GM21723 (cell line): Measurements from ENCODE around the gene WDR44.
"Not testable (repeated sequence)": the region's sequence is repeated elsewhere in the genome, so short reads cannot be mapped to it uniquely, and the experiment has no call there.

Experiments used
- ATAC-seq: cut with Tn5 transposase; IDR thresholded peaks from one replicate; pipeline ENCODE4 v1.9.1; 2021; ENCODE audit warnings: mild to moderate bottlenecking, moderate library complexity; ENCODE audit not compliant: unreplicated experiment

Gene WDR44, protein sequence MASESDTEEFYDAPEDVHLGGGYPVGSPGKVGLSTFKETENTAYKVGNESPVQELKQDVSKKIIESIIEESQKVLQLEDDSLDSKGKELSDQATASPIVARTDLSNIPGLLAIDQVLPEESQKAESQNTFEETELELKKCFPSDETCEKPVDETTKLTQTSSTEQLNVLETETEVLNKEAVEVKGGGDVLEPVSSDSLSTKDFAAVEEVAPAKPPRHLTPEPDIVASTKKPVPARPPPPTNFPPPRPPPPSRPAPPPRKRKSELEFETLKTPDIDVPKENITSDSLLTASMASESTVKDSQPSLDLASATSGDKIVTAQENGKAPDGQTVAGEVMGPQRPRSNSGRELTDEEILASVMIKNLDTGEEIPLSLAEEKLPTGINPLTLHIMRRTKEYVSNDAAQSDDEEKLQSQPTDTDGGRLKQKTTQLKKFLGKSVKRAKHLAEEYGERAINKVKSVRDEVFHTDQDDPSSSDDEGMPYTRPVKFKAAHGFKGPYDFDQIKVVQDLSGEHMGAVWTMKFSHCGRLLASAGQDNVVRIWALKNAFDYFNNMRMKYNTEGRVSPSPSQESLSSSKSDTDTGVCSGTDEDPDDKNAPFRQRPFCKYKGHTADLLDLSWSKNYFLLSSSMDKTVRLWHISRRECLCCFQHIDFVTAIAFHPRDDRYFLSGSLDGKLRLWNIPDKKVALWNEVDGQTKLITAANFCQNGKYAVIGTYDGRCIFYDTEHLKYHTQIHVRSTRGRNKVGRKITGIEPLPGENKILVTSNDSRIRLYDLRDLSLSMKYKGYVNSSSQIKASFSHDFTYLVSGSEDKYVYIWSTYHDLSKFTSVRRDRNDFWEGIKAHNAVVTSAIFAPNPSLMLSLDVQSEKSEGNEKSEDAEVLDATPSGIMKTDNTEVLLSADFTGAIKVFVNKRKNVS

DNA sequence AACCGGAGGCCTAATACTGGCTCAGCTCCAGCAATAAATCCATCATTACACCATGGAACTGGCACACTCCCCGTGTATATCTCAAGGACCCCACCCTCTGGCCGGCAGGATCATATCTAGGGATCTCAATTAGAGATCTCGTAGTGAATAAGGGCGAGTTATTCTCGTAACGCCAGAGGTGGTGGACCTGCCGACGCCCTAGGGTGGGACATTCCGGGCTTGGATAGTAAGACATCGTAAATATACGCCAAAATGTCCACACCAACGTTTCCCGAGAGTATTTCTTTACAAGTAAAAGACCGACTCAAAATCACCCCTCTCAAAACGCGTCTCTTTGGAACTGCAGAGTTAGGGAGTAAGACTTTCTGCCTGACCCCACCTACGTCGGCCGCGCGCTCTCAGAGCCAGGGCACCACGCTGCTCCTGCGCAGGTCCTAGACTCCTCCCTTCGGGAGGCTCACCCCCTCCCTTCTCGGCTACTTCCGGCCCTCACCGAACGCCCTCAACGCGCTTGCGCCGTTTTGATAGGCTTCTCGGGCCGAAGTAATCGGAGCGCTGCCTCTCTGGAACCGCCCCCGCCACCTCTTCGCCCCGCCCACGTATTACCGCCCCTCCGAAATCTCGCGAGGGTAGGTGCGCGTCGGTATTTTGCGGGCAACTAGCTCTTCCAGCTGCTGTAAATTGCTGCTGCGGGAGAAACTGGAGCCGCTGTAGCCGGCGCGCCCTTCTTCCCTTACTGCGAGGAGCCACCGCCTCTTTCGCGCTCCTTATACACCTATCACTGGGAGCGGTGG is at the start of gene WDR44:
Gene WDR44 (plus strand): TSS at position 643 of the 794 bp plus-strand sequence. CDS start 398 bp downstream, outside the sequence.
- ATAC-seq, result peak; percentile 86

DNA sequence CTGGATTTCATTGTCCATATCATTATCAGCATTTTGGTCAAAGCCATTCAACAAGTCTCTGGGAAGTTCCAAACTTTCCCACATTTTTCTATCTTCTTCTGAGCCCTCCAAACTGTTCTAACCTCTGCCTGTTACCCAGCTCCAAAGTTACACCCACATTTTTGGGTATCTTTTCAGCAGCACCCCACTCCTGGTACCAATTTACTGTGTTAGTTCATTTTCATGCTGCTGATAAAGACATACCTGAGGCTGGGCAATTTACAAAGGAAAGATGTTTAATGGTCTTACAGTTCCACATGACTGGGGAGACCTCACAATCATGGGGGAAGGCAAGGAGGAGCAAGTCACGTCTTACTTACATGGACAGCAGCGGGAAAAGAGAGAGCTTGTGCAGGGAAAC is 40.1 kb upstream of the WDR44 start:
- ATAC-seq, result not testable (repeated sequence)

DNA sequence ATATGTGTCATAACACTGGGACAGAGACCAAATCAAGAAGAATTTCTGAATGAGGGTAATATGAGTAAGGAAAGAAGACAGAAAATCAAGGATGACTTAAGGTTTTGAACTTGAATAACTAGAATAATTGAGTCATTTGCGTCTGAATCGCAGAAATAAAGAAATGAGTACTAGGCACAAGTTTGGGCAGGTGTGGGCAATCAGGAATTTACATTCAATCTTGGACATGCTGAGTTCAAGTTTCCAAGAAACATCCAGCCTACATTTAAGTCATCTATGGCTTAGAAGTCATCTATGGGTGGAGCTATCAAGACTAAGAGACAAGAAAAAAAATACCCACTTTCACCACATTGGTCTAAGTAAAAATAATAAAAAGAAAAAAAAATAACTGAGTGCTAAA is 30.4 kb upstream of the WDR44 start:
- no peak for ATAC-seq

DNA sequence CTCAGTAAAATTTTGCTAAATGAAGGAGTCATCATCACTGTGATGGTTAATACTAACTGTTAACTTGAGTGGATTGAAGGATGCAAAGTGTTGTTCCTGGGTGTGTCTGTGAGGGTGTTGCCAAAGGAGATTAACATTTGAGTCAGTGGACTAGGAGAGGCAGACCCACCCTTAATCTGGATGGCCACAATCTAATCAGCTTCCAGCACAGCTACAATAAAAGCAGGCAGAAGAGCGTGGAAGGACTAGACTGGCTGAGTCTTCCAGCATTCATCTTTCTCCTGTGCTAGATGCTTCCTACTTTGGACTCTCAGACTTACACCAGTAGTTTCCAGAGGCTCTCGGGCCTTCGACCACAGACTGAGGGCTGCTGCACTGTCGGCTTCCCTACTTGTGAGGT is 21.3 kb upstream of the WDR44 start:
- no peak for ATAC-seq

DNA sequence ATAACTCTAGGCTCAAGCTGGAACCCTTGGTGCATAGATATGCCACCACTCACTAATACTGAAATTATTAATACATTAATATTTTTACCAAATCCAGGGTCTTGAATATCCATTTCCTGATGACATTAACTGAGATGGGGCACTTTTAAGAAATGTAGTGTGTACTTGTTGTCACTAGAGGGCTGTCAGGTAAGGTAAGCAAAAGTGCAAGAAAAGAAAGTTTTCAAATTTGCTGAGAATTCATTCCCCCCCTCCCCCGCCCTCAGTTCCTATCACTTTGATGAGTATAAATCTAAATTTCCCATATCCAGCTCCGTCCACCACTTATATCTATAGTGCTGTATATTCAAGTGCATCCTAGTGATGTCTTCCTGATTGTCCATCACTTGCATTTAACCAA is 20.5 kb upstream of the WDR44 start:
- ATAC-seq, result no peak

DNA sequence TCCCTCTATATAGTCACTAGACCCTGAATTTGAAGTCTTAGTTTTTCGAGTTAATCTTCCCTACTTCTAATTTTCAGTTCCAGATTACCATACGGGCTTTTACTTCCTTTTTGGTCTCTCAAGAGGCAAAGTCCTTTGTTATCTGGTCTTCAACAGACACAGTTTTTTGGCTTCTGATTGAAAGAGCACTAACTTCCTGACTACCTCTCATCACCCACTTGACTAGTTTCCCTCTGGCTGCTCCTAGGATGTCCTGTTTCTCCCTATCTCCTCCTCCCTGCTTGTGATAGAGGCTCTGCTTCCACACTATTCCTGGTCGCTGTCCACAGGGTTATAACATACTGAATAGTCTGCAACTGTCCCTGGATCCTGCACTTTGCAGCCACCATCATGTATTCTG is 16.7 kb upstream of the WDR44 start:
- ATAC-seq, result no peak

DNA sequence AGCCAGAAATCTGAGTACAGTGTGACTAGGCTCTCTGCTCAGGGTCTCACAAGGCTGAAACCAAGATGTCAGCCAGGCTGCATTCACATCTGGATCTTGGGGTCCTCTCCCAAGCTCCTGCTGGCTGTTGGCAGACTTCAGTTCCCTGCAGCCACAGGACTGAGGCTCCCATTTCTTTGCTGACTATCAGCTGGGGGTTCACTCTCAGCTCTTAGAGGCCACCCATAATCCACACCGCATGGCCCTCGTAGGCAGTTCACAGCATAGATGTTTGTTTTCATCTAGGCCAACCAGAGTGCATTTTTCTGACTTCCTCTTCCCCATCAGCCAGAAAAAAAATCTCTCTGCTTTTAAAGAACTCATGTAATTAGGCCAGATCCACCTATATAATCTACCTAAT is 8.2 kb upstream of the WDR44 start:
- ATAC-seq, result no peak

DNA sequence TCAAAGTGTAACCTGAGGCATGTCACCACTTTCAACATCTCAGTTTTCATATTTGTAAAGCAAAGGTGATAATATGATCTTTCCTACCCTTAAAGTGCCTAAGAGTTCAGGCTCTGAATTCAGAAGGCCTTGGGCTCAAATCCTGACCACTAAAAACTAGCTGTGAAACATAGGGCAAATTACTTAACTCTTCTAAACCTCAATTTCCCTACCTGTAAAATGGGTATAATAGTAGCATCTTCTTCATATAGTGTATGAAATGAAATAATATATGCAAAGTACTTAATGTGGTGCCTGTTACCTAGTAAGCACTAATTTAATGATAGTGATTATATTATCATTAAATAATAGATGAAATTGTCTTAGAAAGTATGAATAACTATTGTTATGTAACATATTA is 7.0 kb upstream of the WDR44 start:
- no peak for ATAC-seq

DNA sequence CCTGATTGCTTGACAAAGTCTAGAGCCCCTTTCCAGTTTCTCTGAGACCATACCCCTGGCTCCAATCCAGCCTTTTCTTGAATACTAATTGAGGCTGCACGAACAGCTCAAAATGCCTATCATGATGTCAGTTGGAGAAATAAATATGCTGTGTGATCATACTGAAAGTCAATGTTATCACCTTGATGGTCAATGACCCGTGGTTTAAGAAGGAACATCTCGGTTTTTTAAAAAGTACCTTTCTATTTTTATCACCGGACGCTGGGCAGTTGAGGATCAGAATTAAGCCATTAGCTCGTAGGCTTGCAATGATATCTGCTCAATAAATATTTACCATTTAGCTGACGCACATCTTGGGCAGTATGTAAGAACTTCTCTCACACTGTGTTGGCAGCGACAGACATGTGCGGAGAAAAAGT is 852 bp upstream of the WDR44 start:
- peak; percentile 2 for ATAC-seq

DNA sequence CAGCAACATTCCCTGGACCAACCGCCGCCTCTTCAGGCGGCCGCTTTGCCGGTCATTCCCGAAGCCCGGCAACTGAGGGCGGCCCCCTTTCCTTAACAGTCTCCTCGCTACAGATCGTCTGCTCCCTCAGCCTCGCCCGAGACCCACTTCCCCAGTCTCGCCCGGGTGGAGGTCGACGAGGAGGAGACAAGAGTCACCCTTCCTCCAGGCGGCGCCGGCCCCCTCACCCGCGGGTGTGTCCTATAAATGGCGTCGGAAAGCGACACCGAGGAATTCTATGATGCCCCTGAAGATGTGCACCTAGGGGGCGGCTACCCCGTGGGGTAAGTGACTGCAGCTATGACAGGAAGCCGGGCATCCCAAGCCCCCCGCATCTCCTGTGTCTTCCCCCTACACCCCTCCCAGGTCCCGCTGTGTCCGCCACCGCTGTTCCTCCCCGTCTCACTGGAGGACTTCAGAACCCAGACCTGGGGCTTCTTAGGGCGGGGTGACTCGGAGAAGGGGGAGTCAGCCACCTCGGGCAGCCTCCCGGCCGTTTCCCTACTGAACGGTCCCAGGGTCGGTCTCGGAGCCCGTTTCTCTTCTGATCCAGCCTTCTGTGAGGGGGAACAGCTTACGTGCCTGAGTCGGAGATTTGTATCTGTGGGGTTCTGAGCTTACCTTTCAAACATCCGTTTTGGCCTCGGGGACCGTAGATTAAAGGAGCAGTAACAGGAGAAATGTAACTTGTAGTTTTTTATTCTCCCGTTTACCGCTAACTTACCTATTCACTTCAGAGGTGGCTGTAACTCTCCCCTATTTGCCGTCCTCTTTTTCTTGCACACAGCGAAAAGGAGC is 570 bp downstream of the WDR44 start:
- ATAC-seq, result peak; percentile 35

DNA sequence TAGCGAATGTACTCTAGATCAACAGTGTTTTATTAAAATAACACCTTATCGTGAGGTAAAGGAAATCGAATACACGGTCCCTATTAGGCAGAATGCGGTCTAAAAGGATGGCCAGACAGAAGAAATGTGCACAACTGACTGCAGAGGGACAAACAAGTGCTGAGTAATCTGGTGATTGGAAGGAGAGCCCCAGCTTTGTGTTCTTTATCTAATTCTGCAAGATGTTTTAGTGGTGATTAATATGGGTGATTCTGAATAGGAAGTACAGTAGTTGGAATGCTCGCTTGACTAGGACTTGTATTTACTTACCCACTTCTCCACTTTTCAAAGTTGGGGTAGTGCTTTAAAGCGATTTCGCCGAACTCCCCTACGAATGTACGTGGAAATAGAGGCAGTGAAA is 1.2 kb downstream of the WDR44 start:
- ATAC-seq, result no peak

DNA sequence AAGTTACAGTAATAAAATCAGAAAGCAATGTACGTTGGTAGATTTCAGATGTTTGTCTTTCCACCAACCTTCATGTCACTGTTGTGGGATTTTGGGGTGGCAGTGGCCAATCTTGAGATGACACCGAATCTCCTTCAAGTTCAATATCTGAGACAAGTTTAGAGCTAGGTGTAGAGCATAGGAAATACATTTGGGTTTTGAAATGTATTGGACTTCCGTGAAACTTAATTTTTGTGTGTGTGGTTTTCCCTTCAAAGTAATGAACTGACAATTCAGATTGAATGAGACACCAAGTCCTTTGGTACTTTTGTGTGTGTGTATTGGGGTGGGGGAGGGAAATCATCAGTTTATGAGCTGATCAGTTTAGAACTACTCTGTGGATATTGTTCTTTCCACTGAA is 1.8 kb downstream of the WDR44 start:
- no peak for ATAC-seq

DNA sequence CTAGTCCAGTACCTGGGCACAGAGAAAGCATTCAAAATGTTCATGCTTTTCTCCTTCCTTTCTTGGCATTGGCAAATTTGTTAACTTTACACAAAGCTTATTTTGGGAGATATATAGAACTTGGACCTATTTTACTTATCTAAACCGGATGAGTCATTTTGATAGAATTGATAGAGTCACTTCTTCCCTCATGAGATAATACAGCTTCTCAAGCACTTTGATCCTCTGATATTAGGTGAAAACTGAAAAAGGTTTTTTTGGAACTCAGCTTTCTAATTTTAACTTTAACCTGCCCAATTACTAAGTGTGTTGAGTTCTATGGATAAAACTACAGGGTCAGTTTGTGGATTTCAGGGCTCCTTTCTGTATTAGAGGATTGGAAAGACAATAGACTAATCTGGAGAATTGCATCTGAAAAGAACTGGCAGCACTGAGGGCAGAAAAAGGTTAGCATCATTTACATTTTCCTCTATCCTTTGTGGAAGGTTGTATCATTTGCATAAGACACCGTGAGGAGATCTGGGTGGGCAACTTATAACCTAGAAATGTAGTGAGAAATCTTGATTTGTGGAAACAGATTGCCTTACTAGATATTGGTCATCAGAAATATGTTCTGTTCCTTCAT is 2.4 kb downstream of the WDR44 start:
- ATAC-seq, result no peak

DNA sequence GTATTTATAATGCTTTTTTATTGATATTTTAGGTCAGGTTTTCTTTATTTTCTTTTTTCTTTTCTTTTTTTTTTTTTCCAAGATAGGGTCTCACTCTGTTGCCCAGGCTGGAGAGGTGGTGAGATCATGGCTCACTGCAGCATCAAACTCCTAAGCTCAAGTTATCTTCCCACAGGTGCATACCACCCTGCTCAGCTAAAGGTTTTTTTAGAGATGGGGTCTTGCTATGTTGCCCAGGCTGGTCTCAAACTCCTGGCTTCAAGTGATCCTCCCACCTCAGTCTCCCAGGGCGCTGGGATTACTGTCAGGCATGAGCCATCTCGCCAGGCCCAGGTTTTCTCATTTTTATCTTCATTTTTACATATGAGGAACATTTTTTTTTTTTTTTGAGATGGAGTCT is 3.3 kb downstream of the WDR44 start:
- ATAC-seq, result no peak

DNA sequence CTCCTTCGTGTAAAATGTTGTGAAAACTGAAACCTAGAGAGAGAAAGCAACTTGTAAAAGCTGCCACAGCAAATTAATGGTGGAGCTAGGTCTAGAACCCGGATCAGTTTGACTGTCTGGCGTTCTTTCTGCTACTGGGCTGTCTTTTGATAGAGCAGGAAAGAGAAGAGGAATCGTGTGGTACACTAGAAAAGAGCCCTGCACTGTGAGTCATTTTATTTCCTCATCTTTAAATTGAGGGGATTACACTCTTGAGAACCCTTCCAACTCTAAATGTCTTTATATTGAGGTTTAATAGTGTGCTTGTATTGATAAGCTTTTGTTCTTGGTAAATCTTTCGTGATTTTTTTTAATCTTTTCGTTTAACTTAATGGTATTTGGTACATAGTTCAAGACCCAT is 4.3 kb downstream of the WDR44 start:
- no peak for ATAC-seq

DNA sequence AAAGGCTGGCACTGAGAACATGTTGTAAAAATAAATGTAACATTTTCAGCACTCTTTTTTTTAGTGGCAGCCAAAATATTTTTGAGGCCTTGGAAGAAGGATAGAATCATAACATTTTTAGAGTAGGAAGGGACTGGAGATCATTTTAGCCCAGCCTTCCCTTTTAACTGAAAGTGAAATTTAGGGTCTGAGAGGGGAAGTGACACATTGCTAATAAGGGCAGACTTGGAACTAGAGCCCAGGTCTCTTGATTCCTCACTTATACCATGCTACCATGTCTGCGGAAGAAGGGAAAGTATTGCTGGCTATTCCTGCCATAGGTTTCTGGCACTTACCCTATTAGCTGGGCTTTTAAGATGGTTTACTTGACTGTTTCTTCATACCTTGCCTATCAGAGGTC is 4.8 kb downstream of the WDR44 start:
- ATAC-seq, result no peak

DNA sequence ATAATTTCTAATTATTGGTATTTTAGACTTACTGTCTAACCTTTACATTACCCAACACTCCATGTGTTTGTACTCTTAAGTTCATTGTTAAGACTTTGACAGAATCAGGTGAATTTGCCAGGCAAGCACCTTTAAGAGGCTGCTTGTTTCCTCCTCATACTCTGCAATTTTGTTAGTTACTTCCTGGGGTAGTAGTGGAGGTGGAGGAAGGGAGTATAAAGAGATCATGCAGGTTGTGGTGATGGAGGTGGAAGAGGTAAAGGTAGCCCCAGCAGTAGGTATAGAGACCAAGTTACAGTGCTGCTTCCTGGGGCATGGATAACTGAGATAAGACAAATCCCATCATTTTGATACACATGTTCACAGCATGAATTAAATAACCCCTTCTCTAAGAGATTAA is 6.7 kb downstream of the WDR44 start:
- ATAC-seq, result no peak

DNA sequence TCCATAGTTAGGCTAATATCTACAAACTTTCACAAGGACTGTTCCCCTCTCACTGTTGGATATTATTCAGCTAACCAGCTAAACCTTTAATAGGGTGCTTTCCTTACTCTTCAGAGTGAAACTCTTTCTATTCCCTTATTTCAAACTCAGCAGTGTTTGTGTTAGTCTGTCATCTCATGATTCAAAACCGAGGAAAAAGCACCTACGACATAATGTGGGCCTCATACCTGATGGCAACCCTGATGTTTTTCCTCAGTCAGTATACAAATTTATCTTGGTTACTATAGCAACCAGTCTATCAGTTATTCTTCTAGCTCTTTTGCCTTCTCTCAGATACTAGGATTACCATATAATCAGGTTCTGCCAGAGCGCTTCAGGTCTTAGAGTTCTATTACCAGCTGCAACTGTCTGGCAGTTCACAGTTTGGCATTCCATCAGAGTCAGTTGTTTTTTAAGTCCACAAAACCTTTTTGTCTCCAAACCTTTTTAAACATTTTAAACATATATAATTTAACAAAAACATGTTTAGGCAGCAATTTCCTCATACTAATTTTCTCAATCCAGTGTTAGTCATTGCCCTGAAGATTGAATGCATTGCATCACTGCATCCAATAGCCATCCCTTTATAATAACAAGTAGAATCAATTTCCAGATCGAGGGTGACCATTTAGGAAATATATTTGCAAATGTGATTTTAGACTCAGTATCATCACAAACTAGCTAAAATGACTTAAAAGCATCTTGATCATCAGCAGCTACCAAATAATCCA is 7.4 kb downstream of the WDR44 start:
- ATAC-seq, result peak; percentile 42
